ENCODE measurements around the gene SLC16A3.
"Not testable (repeated sequence)": the region's sequence is repeated elsewhere in the genome, so short reads cannot be mapped to it uniquely, and the experiment has no call there.

SLC16A3 gene

DNA sequence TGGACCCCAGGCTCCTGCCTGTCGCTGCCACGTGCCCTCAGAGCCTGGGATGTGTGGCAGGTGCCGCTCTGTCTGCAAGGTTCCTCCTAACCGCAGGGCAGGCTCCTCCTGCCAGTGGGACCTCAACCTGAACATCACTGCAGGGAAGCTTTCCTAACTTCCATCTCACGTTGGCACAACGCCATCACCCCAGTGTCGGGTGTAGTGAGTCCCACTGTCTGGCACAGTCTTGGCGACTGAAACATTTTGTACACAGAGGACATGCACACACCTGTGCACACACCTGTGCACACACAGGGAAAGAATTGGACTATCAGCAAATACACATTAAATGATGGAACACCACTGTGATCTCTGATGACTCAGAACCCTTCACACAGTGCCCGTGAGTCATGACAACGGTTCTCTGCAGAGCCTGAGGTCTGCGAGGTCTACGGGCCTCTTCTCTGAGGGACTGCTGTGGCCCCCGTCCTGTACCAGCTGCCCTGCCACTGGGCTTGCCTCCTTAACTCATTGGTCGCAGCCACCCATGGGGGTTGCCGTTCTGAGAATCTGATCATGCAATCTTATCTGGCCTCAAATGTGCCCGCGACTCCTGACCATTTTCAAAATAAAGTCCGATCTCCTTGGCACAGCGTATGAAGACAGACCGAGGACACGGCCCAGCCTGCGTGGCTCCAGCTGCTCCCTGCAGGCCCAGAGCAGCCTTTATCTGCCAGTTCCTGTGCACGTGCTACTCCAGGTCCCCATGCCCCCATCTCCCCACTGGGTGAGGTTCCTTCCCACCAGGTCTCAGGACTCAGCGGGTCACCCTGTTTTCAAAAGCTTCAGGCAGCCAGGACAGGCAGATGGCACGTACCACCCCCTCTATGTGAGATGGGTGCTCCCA is 23.8 kb upstream of the SLC16A3 start:
- peak; percentile 96 for DNase-seq

DNA sequence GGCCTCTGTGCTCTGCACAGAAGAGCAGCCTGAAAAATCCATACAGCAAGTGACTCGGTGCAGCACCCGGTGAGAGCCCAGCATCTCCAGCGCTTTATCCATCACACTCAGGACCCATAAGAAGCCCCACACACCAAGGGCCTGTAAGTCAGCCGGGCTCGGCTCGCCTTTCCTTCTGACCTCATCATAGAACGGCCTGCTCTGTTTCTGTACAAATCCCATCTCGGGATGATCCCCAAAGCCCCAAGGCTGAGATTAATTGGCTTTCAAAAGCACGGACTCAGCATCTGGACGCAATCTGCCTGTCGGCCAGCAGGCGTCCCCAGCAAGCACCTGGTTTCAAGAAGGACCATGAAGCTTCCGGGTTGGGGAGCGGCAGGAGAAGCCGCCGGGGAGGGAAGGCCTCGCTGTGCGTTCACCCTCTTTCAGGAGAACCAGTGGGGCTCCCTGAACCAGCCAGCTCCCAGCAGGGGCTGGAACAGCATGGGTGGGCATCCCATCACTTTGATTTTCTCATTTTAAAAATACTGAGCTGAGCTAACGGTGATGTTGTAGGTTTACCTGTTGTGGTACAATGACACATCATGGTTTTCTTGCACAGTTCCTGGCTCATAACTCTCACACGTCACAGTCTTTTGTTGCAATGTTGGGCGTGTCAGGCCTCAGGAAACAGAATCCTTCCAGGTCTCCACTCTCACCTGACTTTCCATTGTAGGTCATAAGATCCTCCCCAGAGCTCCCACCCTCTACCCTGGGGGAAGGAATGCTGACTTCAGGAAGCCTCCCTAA is 22.9 kb upstream of the SLC16A3 start:
- peak; percentile 95 for DNase-seq

DNA sequence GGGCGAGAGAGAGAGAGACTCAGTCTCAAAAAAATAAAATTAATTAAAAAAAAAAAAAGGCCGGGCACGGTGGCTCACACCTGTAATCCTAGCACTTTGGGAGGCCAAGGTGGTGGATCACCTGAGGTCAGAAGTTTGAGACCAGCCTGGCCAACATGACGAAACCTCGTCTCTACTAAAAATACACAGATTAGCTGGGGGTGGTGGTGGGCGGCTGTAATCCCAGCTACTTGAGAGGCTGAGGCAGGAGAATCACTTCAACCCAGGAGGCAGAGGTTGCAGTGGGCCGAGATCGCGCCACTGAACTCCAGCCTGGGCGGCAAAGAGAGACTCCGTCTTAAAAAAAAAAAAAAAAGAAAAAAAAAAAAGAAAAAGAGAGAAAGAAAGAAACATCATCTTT is 18.2 kb upstream of the SLC16A3 start:
- not testable (repeated sequence) for DNase-seq

DNA sequence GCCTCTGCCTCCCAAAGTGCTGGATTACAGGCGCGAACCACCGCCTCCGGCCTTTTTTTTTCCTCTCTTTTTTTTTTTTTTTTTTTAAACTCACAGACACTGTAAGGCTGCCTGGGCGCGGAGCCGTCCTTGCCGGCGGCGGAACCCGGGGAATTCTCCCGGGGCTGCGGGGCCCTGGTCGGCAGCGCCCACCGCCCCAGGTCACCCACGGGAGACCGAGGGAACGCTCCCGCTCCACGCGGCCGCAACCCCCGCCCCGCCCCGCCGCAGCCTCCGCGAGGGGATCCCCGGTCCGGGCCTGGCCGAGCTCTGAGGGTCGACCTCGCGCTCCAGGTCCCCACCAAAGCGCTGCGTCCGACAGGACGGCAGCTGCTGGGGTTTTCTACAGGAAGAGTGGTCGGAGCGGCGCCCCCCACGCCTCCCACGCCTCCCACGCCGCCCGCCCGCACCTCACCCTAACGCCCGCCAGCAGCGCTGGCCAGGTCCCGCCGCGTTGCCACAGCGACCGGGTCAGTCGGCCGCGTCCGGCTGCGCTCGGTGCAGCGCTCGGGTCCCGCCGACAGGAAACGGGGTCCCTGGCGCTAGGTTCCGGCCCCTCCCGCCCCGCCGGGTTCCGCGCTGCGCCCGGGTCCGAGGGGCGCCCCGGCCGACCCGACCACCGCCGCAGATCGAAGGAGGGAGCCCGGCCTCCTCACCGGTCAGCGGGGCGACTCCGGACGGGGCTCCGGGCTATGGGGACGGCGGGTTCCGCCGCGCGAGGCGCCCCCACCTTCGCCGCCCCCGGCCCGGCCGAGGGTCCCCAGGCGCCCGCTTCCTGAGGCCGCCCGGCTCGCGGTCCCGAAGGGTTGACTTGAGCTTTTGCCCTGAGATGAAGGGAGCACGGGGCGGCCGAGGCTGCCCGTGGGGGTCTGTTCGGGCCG is 16.3 kb upstream of the SLC16A3 start, which contains the start of gene CCDC57:
TSS of gene CCDC57 (minus strand) at position 512 of the 920 bp plus-strand sequence. CDS start 10,898 bp downstream, outside the sequence.
- DNase-seq = peak; percentile 93

GRCh38 chr17:82213251-82214011 is 15.4 kb upstream of the SLC16A3 start:
- peak; percentile 78 for DNase-seq

GRCh38 chr17:82214012-82214628 is 14.7 kb upstream of the SLC16A3 start:
- no peak for DNase-seq

DNA sequence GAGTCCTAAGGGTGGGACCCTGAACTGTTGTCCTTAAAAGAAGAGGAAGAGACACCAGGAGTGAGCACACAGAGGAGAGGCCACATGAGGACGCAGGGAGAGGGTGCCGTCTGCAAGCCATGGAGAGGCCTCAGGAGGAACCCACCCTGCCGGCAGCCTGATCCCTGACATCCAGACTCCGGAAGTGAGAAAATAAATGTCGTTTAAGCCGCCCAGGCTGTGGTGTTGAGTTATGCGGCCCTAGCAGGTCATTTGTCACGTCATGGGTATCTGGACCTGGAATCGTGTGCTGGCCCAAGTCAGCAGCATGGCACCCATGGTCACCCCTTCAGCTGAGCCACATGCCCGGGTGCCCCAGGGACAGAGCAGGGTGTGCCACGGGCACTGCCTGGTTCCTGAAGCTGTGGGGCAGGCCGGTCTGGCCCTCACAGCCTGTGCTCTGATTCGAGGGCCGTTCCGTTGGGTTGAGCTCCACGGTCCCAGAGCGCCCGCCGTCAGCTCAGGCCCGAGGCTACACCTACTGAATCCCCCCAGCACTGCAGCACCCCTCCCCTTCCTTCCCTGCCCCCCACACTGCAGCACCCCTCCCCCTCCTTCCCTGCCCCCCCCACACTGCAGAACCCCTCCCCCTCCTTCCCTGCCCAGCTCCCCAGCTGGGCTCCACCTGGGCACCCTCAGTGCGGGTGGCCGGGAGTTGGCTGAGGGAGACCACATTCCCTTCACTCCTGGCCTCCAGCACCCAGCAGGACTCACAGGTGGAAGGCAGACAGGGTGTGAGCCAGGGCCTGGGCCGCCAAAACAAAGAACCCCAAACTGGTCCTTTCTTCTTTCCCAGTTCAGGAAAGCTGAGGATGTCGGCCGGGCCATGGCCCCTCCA is 13.5 kb upstream of the SLC16A3 start:
- peak; percentile 57 for DNase-seq

DNA sequence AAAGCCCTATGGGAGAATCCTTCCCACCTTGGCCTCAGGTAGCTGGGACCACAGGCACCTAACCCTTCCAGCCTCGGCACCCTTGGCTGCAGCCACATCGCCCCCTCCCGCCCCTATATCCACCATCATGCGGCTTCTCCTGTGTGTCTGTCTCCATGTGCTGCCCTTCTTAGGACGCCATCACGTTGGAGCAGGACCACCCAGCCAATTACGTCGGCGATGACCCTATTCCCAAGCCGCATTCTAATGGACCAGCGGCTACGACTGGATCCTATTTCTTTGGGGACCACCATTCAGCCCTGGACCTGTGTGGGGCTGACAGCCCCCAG is 12.9 kb upstream of the SLC16A3 start:
- no peak for DNase-seq

DNA sequence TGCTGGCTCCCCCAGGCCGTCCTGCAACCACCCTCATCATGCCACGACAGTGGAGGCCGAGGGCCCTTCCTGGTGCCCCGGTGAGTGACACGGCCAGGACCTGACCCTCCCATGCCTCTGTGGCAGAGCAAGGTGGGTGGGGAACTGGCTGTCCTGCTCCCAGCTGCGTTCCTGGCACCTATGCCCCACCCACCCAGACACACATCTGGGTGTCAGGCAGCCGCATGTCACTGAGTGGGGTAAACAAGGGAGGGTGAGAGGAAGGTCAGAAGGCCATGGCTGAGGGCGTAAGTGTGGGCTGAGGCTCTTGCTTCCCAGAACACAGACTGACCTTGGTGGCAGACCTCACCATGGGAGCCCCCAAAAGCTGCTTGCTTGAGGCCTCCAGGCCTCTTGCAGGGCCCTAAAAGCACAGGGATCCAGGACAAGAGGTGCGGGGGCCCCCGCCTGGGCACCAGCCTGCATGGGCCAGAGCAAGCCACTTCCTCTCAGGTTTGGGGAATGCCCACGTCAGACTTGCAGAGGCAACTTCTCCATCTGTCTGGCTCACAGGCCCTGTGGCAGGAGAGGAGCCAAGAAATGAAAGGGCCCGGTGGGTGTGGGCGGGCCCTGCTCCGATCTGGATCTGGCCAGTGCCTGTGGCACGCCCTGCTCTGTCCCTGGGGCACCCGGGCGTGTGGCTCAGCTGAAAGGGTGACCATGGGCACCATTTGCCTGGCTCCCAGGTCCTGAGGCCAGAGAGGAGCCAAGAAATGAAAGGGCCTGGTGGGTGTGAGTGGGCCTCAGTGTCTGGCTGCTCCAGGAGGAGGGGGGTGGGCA is 12.3 kb upstream of the SLC16A3 start:
- DNase-seq = no peak

DNA sequence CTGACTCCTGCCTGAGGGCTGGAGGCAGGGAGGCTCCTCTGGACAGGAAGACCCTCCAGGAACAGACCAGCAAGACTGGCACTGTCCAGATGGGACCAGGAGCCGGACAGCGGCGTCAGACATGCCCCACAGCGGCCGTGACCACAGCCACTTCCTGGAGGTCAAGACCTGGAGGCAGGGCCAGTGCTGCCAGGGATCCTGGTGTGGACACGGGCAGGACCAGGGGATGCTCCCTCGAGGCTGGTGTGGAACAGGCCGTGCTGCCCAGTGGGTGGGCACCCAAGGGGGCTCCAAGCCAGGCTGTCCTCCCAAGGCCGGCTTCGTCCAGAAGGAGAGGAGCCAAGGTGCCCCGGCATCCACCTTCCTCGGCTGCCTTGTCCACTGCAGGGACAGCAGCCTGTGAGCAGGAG is 11.7 kb upstream of the SLC16A3 start:
- no peak for DNase-seq

- no peak for DNase-seq
Measured at GRCh38 chr17:82217530-82218204, 11.2 kb upstream of the SLC16A3 start.

GRCh38 chr17:82218349-82219075 is 10.3 kb upstream of the SLC16A3 start:
- DNase-seq = no peak

GRCh38 chr17:82219083-82219482 is 9.8 kb upstream of the SLC16A3 start:
- DNase-seq = no peak

DNA sequence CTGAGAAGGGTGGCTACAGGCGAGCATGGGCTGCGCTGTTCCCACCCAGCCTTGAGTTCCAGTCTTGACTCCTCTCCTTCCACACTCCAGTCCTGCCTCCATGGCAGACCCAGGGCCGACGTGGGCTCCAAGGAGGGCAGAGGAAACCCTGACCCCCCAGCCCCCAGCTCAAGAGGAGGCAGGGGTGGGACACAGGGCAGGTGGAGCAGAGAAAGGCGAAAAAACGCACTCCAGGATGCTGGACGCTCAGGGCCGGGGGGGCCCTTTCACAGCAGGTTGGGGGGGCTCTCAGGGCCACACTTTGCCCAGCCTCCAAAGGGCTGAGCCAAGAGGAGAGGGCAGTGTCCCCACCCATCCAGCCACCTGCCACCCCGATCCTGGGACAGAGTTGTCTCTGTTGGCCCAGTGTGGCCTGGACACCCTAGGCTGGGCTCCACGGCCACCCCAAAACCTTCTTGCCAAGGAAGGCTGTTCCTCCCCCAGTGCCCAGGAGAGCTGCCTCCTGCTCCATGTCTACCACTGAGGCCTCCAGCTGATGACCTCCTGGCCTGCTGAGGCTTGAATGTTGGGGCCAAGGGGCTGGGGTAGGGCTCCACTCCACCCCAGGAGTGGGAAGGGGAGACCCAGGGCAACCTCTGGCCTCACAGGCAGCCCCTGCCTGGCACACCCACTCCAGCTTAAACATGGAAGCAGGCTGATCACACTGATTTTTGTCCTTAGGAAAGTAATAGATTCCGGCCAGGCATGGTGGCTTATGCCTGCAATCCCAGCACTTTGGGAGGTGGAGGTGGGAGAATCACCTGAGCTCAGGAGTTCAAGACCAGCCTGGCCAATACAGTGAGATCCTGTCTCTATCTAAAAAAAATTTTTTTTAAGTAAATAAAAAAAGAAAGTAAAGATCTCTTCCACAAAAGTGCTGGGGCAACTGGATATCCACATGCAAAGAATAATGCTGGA is 8.8 kb upstream of the SLC16A3 start:
- DNase-seq = no peak

DNA sequence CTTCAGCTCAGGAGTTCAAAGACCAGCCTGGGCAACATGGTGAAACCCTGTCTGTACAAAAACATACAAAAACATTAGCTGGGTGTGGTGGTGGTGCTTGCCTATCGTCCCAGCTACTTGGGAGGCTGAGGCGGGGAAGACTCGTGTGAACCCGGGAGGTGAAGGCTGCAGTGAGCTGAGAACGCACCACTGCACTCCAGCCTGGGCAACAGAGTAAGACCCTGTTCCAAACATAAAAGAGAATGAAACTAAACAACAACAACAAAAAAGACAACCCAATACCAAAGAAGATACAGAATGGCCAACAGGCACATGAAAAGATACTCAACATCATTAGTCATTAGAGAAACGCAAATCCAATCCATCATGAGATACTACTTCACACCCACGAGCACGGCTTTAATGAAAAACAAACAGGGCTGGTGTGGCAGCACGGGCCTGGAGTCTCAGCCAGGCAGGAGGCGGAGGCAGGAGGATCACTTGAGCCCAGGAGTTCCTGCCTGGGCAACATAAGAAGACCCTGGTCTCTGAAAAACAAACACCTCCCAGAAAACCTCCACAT is 7.4 kb upstream of the SLC16A3 start:
- no peak for DNase-seq

GRCh38 chr17:82222816-82223215 is 6.0 kb upstream of the SLC16A3 start:
- DNase-seq = no peak

- no peak for DNase-seq
Measured at GRCh38 chr17:82223517-82223916, 5.3 kb upstream of the SLC16A3 start.
